GM21786 (cell line): ENCODE data around the gene BEND6.

Source experiments
- ATAC-seq: cut with Tn5 transposase; IDR thresholded peaks from one replicate; pipeline ENCODE4 v1.9.1; 2021; ENCODE audit not compliant: unreplicated experiment

BEND6 gene

GRCh38 chr6:56940463-56940862 is 14.4 kb upstream of the BEND6 start:
- no peak for ATAC-seq

GRCh38 chr6:56940977-56941376 is 13.9 kb upstream of the BEND6 start:
- ATAC-seq, result no peak

DNA sequence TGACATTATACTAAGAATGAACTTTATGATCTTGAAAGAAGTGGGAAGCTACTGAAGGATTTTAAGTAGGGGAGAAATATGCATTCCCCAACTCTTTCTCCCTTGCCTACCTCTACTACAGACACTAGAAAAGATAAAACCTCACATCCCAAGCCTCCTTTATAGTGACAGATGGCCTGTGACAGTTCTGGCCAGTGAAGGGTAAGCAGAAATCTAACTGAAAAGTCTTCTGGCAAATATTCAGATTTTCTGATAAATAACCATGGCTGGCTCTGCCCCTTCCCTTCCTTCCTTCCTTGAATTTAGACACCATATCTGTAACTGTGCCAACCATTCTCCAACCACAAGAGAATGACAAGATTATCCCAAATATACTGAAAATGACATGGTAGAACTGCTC is 10.2 kb upstream of the BEND6 start:
- ATAC-seq, result no peak

DNA sequence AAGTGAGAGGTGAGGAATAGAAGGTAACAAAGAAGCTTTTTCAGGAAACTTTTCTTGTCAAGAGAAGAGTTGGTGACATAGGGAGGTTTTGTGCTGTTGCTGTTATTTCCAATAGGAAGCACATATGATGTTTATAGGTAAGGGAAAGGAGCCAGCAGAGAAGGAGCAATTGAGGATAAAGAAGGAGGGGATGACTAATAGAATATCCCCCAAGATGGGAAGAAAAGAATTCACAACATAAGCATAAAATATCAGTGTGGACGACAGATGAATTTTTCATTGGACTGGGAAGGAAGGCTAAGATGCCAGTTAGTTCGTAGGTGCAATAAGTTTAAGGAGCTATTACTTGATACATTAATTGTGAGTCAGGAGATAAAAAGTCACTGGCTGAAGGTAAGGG is 8.5 kb upstream of the BEND6 start:
- ATAC-seq, result no peak

GRCh38 chr6:56947924-56948323 is 7.0 kb upstream of the BEND6 start:
- ATAC-seq, result no peak

GRCh38 chr6:56949265-56949664 is 5.6 kb upstream of the BEND6 start:
- ATAC-seq, result no peak

DNA sequence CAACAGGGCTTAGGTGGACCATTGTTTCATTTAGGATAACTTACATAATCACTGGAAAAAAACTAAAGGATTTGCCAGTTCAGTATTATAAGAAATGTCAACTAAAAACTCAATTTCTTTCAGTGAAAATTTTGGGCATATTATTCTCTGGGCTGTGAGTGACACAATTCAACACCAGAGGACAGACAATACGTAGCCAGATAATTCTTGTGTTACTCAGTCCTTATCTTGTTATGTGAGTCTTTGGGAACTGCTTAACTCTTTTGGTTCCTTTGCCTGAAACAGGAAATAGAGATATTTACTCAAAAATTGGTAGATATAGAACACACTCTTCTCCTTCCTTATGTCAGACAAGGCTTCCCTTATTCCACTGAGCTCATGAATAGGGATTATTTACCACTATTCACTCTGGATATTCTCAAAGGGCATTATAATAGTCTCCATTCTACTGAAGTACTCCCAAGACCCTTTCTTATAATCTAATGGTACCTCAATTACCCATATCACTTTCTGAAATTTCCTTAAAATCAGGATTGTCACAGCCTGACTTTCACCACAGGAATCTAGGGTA is 4.9 kb upstream of the BEND6 start:
- ATAC-seq, result no peak

GRCh38 chr6:56951049-56951831 is 3.7 kb upstream of the BEND6 start:
- no peak for ATAC-seq

- no peak for ATAC-seq
Observed at GRCh38 chr6:56953597-56954402, 1.1 kb upstream of the BEND6 start.

DNA sequence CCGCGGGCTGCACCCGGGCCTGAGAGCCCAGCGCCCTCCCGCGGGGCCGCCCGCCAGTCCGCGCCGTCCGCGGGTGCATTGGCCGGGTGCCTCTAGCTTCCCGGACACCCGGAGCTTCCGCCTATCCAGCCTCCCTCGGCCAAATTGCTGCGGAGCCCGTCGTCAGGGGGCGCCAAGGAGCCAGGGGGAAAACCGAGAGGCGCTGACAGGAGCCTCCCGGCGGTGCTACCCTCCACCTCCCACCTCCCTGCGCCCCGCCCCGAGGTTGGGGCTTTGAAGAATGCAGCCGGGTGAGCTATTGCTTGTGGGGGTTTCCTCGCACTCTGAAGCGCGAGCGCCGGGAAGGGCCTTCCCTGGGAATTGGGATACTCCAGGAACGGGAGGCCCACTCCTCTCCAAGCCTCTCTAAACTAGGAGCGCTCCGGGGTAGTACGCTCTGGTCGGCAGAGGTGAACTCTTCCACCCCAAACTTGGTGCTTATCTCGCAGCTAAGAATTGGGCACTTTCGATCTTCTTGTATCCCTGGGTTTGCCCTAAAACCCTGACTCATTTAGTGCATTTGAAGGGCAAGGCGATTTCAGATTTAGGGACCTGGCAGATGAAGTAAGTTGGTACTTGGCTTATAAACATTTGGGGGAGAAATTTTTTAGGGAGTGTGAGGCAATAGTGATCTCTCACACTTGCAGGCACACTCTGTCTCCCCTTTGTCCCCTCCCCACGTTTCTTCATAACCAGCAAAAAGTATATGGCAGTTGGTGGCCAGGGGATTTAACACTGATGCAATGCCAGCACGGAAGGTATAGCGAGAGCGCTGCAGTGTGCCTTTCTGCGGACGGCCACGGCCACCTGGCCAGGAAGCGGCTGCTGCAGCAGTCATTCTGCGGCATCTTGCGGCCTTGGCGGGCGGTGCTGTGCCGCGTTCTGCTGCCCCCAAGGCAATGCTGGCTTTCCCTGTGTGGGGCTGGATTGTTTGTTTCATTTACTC is 556 bp downstream of the BEND6 start:
- ATAC-seq, result peak; percentile 57

DNA sequence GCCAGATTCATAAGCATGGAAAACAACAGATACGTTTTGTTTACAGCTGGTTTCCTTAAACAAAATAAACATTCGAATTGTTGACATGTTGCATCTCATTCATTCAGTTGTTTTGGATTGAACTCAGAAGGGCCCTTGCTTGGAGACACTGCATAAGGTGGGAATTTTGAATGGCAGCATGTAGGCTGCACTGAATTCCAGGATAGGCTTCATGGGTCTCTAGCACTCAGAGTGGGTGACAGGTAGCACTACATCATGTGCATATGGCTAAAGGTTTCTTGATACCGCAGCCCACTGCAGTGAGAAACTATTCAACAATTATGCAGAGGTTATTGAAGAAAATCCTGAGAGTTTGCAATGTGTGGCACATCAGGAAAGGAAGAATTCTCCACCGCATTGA is 1.6 kb downstream of the BEND6 start:
- no peak for ATAC-seq

- ATAC-seq, result no peak
Observed at GRCh38 chr6:56957856-56958255, 2.9 kb downstream of the BEND6 start.

- no peak for ATAC-seq
Observed at GRCh38 chr6:56958481-56958880, 3.6 kb downstream of the BEND6 start.

DNA sequence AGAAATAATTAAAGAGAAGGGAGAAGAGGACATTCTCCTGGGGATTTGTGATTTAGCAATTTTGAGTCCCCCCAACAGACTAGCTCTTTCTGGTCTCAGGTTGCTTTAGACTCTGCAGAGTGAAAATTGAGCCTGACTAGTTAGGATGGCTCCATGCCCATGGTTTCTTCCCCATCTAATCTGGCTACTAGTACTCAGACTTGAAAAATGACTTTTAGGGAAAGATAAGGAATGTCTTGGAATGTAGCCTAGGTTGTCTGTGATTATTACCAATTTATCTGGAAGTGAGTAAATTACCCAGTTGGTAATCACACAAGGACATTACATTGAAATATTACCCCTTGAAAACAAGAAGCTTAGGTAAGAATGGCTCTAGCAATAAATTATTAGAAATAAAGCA is 4.2 kb downstream of the BEND6 start:
- no peak for ATAC-seq

GRCh38 chr6:56959938-56960337 is 5.0 kb downstream of the BEND6 start:
- no peak for ATAC-seq

- no peak for ATAC-seq
Observed at GRCh38 chr6:56961151-56961550, 6.2 kb downstream of the BEND6 start.

GRCh38 chr6:56962441-56962840 is 7.5 kb downstream of the BEND6 start:
- no peak for ATAC-seq

DNA sequence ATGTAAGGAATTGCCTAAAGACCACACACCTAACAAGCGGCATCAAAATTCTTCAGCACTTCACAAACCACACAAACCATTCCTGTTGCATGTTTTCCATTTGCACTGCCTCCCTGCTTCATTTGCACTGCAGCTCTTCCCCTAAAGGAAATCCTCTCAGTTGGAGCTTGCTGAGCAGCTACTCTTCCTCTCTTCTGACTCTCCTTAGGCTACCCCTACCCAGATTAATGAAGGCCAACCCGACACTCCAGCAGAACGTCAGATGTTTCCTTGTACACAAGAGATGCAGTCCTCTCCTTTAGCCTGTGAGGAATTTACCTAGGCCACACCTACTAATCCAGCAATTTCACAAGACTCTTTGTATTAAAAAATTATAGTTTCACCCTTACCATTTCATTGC is 8.1 kb downstream of the BEND6 start:
- no peak for ATAC-seq

DNA sequence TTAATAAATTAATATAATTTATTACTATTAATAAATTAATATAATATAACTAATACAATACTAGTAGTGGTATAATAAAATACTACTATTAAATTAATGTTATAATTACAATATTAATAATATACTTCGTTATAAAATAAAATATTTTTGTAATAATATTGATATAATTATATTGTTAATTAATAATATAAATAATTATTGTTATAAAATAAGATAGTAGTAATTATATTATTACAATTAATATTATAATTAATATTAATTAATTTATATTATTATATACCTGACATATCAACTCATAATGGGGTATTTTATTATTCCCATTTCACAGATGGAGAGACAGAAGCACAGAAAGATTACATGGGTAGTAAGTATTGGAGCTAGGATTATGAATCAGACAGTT is 8.9 kb downstream of the BEND6 start:
- no peak for ATAC-seq

- ATAC-seq, result no peak
Observed at GRCh38 chr6:56965126-56965525, 10.2 kb downstream of the BEND6 start.

DNA sequence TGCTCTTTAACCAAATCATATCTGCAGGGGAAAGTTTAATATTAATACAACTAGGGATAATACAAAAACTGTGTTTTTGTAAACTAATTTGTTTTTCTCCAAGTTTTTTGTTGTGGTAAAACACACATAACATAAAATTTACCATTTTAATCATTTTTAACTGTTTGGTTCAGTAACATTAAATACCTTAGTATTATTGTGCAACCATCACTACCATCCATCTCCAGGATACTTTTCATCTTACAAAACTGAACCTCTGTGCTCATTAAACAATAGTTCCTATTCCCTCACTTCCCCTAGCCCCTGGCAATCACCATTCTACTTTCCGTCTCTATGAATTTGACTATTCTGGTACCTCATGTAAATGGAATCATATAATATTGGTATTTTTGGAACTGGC is 15.9 kb downstream of the BEND6 start:
- ATAC-seq, result no peak
